Measurements from ENCODE around the gene RNASE11. TPM values are rescaled to one million over a fixed set of nuclear protein-coding genes. Genes with fewer than 3 reads are reported as not detected.

RNASE11 gene
- total and polyA plus RNA-seq, 9 of the 15 experiments (the other 6 are each of a cell fraction or from before 2014, with no cell fraction given), result 0.16 to 0.29 (median 0.22) TPM; not detected in 6

GRCh38 chr14:20564501-20564997 lies 23.3 kb downstream of the RNASE11 start (continued):
- no peak for TF ChIP-seq FOXO4 (CRISPR knock-in tag; IDR thresholded peaks at IDR 0.05)
- TF ChIP-seq BRF1 (IDR thresholded peaks at IDR 0.05; ENCODE audit: borderline replicate concordance, extremely low read depth, insufficient read length), result no peak
- TF ChIP-seq, protein P1, sequence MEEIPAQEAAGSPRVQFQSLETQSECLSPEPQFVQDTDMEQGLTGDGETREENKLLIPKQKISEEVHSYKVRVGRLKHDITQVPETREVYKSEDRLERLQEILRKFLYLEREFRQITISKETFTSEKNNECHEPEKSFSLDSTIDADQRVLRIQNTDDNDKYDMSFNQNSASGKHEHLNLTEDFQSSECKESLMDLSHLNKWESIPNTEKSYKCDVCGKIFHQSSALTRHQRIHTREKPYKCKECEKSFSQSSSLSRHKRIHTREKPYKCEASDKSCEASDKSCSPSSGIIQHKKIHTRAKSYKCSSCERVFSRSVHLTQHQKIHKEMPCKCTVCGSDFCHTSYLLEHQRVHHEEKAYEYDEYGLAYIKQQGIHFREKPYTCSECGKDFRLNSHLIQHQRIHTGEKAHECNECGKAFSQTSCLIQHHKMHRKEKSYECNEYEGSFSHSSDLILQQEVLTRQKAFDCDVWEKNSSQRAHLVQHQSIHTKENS (CRISPR knock-in tag; IDR thresholded peaks at IDR 0.05), result no peak

- Histone ChIP-seq H3K4me1 (replicated peaks in 1 of 2; ENCODE audit: control insufficient read depth in 2 of 2, insufficient read depth in 2 of 2, low read length in 2 of 2) (peaks cover 0 to 16% of the 10 kb centered on the region in 2 experiments; a peak in 1 of 5 replicates), H3K27ac (ENCODE audit: extremely low read depth, low read depth, low read length) (no peak overlapping the region), H3K9ac (ENCODE audit: insufficient read depth in 1 of 2, low read depth in 2 of 2, low read length in 2 of 2) (no peak overlapping the region), H3K27me3 (ENCODE audit: control insufficient read depth in 2 of 2, insufficient read depth in 2 of 2, low read length in 2 of 2) (no peaks in the 10 kb centered on the region), H3K4me3 (no peak overlapping the region), H3K9me1 (ENCODE audit: control insufficient read depth, insufficient read depth, low read length) (no peaks in the 10 kb centered on the region), H3K79me2 (ENCODE audit: control insufficient read depth, insufficient read depth, low read length) (no peaks in the 10 kb centered on the region), H3K36me3 (ENCODE audit: control insufficient read depth, insufficient read depth, low read length) (no peaks in the 10 kb centered on the region), H2AFZ (ENCODE audit: low read depth, low read length) (no peak overlapping the region), H3K9me3 (replicated peaks; ENCODE audit: control insufficient read depth, insufficient read depth, low read depth, low read length) (no peaks in the 10 kb centered on the region), H4K20me1 (replicated peaks; ENCODE audit: control insufficient read depth, insufficient read depth, low read length) (no peaks in the 10 kb centered on the region), H3K4me2 (ENCODE audit: insufficient read depth, low read length) (no peak overlapping the region)
- BruUV-seq (replicated peaks), result no TSS peak
- CTCF ChIA-PET (ENCODE audit: low intra/inter-chr PET ratio), result no interaction called here
- POLR2A ChIA-PET, result no interaction called here
- no peak for ATAC-seq
- TF ChIP-seq CBFA2T2 (conservative IDR thresholded peaks at IDR 0.05) (peak; percentile 53), NFE2L1 (tag; IDR thresholded peaks at IDR 0.05; ENCODE audit: borderline replicate concordance, low read depth) (no peak), MLLT1 (IDR thresholded peaks at IDR 0.05) (no peak), MBD2 (IDR thresholded peaks at IDR 0.05; ENCODE audit: borderline replicate concordance, low read depth) (no peak), SAP30 (IDR thresholded peaks at IDR 0.05; ENCODE audit: borderline replicate concordance, insufficient read depth, low read depth, low read length, poor library complexity, severe bottlenecking) (no peak), TCF3 (CRISPR knock-in tag; IDR thresholded peaks at IDR 0.05) (peak; percentile 32; the same call in 1 of the 2 replicates), SRSF3 (IDR thresholded peaks at IDR 0.05; ENCODE audit: insufficient read depth, low read length) (no peak), CBFA2T3 (IDR thresholded peaks at IDR 0.05) (peak; percentile 72), HCFC1 (IDR thresholded peaks at IDR 0.05; ENCODE audit: low read depth, low read length) (no peak), MAFG (tag; conservative IDR thresholded peaks at IDR 0.05) (no peak), TAL1 (IDR thresholded peaks at IDR 0.05) (peak; percentile 24; the same call in 1 of the 2 replicates), YY1 (IDR thresholded peaks at IDR 0.05; ENCODE audit: borderline replicate concordance in 1 of 3, control insufficient read depth in 1 of 3, extremely low read depth in 1 of 3, insufficient read depth in 3 of 3, insufficient read length in 1 of 3, insufficient replicate concordance in 2 of 3, low read depth in 1 of 3, low read length in 2 of 3) (no peak)
- no peak for FAIRE-seq
- no peak for DNase-seq (ENCODE audit: extremely low read depth in 1 of 4, low spot score in 3 of 4)
- 0% methylated on average over 1 of the region's 1 CpG for WGBS (ENCODE audit: insufficient coverage, low coverage, missing lambda C conversion rate)
- in situ Hi-C loops (cut with MboI) (no loop called here), intact Hi-C loops (cut with micrococcal nuclease) (no loop called here)
Observed at GRCh38 chr14:20563971-20564370, 23.8 kb downstream of the RNASE11 start.

All from K562 (cell line).